CD4-positive, alpha-beta T cell treated with Interleukin-12 subunit alpha and Interleukin-12 subunit beta, for 1 hour (primary cell): ENCODE data around the gene BHLHA15.
"Not testable (repeated sequence)": the region's sequence is repeated elsewhere in the genome, so short reads cannot be mapped to it uniquely, and the experiment has no call there.

Source experiments
- DNase-seq: peaks from one replicate; pipeline ENCODE4 v3.0.0-alpha.2; 2020

Gene BHLHA15

GRCh38 chr7:98211676-98212531 lies 665 bp downstream of the BHLHA15 start:
- no peak for DNase-seq

- DNase-seq = no peak
These were observed 1.3 kb downstream of the BHLHA15 start for GRCh38 chr7:98212532-98213041.

- no peak for DNase-seq
These were observed 2.2 kb downstream of the BHLHA15 start for GRCh38 chr7:98213296-98213887.

- no peak for DNase-seq
These were observed 2.9 kb downstream of the BHLHA15 start for GRCh38 chr7:98213888-98214810.

GRCh38 chr7:98214811-98215321 lies 3.6 kb downstream of the BHLHA15 start:
- no peak for DNase-seq

- DNase-seq = no peak
These were observed 4.6 kb downstream of the BHLHA15 start for GRCh38 chr7:98215561-98216495.

GRCh38 chr7:98216941-98217622 lies 5.8 kb downstream of the BHLHA15 start:
- DNase-seq = no peak

GRCh38 chr7:98217623-98218582 lies 6.7 kb downstream of the BHLHA15 start:
- DNase-seq = no peak

GRCh38 chr7:98219382-98219781 lies 8.1 kb downstream of the BHLHA15 start:
- not testable (repeated sequence) for DNase-seq

GRCh38 chr7:98221611-98222532 lies 10.6 kb downstream of the BHLHA15 start:
- no peak for DNase-seq

- DNase-seq = no peak
These were observed 11.4 kb downstream of the BHLHA15 start for GRCh38 chr7:98222533-98223195.

GRCh38 chr7:98223351-98223897 lies 12.2 kb downstream of the BHLHA15 start:
- DNase-seq = no peak

- DNase-seq = no peak
These were observed 12.9 kb downstream of the BHLHA15 start for GRCh38 chr7:98223898-98224700.

GRCh38 chr7:98224701-98225181 lies 13.5 kb downstream of the BHLHA15 start:
- no peak for DNase-seq

- DNase-seq = no peak
These were observed 14.8 kb downstream of the BHLHA15 start for GRCh38 chr7:98225913-98226614.

GRCh38 chr7:98227939-98228338 lies 16.7 kb downstream of the BHLHA15 start:
- DNase-seq = no peak
